ENCODE measurements around the gene CACNG7.

CACNG7 gene

GRCh38 chr19:53951947-53952346 lies 42.9 kb downstream of the CACNG7 start:
- no peak for DNase-seq (ENCODE audit: low read depth in 3 of 3)

- no peak for DNase-seq (ENCODE audit: low read depth in 3 of 3)
Observed at GRCh38 chr19:53953383-53953782, 44.3 kb downstream of the CACNG7 start.

- DNase-seq (ENCODE audit: low read depth in 3 of 3): no peak
Observed at GRCh38 chr19:53957448-53958167, 48.5 kb downstream of the CACNG7 start.

GRCh38 chr19:53958168-53958571 lies 49.1 kb downstream of the CACNG7 start:
- DNase-seq (ENCODE audit: low read depth in 3 of 3): no peak

GRCh38 chr19:53958823-53959757 lies 50.0 kb downstream of the CACNG7 start:
- no peak for DNase-seq (ENCODE audit: low read depth in 3 of 3)

- DNase-seq (ENCODE audit: low read depth in 3 of 3): no peak
Observed at GRCh38 chr19:53960187-53960586, 51.1 kb downstream of the CACNG7 start.

GRCh38 chr19:53960886-53961285 lies 51.8 kb downstream of the CACNG7 start:
- DNase-seq (ENCODE audit: low read depth in 3 of 3): no peak

GRCh38 chr19:53961523-53962356 lies 52.7 kb downstream of the CACNG7 start:
- DNase-seq (ENCODE audit: low read depth in 3 of 3): no peak

GRCh38 chr19:53962887-53963431 lies 53.9 kb downstream of the CACNG7 start, which contains the start of gene CACNG8:
Gene CACNG8, plus strand, starts transcription at chr19:53962937.
- no peak for DNase-seq (ENCODE audit: low read depth in 3 of 3)

GRCh38 chr19:53965091-53965490 lies 56.0 kb downstream of the CACNG7 start:
- no peak for DNase-seq (ENCODE audit: low read depth in 3 of 3)

- DNase-seq (ENCODE audit: low read depth in 3 of 3): no peak
Observed at GRCh38 chr19:53966931-53967330, 57.9 kb downstream of the CACNG7 start.

GRCh38 chr19:53969366-53969765 lies 60.3 kb downstream of the CACNG7 start:
- no peak for DNase-seq (ENCODE audit: low read depth in 3 of 3)

GRCh38 chr19:53971673-53972072 lies 62.6 kb downstream of the CACNG7 start:
- no peak for DNase-seq (ENCODE audit: low read depth in 3 of 3)

- DNase-seq (ENCODE audit: low read depth in 3 of 3): peak; percentile 23 to 38 (median 35)
Observed at GRCh38 chr19:53977429-53977990, 68.4 kb downstream of the CACNG7 start.

- no peak for DNase-seq (ENCODE audit: low read depth in 3 of 3)
Observed at GRCh38 chr19:53977991-53978731, 69.1 kb downstream of the CACNG7 start.

GRCh38 chr19:53978975-53979801 lies 70.1 kb downstream of the CACNG7 start:
- no peak for DNase-seq (ENCODE audit: low read depth in 3 of 3)

GRCh38 chr19:53980539-53981375 lies 71.7 kb downstream of the CACNG7 start:
- DNase-seq (ENCODE audit: low read depth in 3 of 3): no peak

GRCh38 chr19:53981376-53981951 lies 72.4 kb downstream of the CACNG7 start:
- DNase-seq (ENCODE audit: low read depth in 3 of 3): no peak

Data from stimulated activated CD4-positive, alpha-beta T cell treated with anti-CD3 and anti-CD28 coated beads, TNF-alpha, amount 100 ng/mL, for 4 hours (primary cell).